HepG2 (cell line): Measurements from ENCODE around the gene VMA21. TPM values are rescaled to one million over a fixed set of nuclear protein-coding genes. Genes with fewer than 3 reads are reported as not detected.

Experiments
- ATAC-seq: fragments of 200-7000 bp; cut with Tn5 transposase; 3 replicates; pipeline ENCODE4 v1.9.1; 2020; ENCODE audit warnings: mild to moderate bottlenecking, moderate library complexity
- BruUV-seq: library from RNA; stranded (reverse); fragments of 400-500 nt; replicated peaks from 2 replicates; lab custom pipeline; 2021; lab: Mats Ljungman, UMichigan
- CTCF ChIA-PET: fragments of 300-600 bp; formaldehyde crosslinking; extraction: SDS; loops from one replicate; lab custom pipeline; 2021; ENCODE audit warnings: low total read pairs, inconsistent platforms, low intra/inter-chr PET ratio; lab: Yijun Ruan, JAX
- POLR2A ChIA-PET: fragments of 350-600 bp; sonication (Branson Sonifier 250); formaldehyde crosslinking; loops from one replicate; lab custom pipeline; 2020; ENCODE audit warnings: antibody characterized with exemption, inconsistent platforms; lab: Yijun Ruan, JAX
- DNase-seq: peaks from one replicate; pipeline ENCODE4 v3.0.0-alpha.2; 2015; ENCODE audit warnings: low spot score
- FAIRE-seq: peaks from 3 replicates; lab custom pipeline; 2011; peaks lifted over from hg19 to GRCh38; lab: Jason Lieb, UNC
- H2AFZ ChIP-seq: one replicate; pipeline ENCODE4 v1.6.1; 2011; ENCODE audit warnings: low read length, inconsistent platforms
- H3K27ac ChIP-seq: fragments of 300-600 bp; 3 replicates; pipeline ENCODE4 v1.8.0; 2011; ENCODE audit warnings: mixed run types, mild to moderate bottlenecking, mixed read lengths, low read length, inconsistent platforms; ENCODE audit not compliant: insufficient read depth; ENCODE audit errors: extremely low read length
- H3K27me3 ChIP-seq, 2 experiments: fragments of 200-600 bp in 1 of 2; 2 replicates in 1 of 2; 3 replicates in 1 of 2; pipeline versions ENCODE4 v1.6.0 to v1.8.0; 2011; ENCODE audit warnings: low read length in 2 of 2, mild to moderate bottlenecking in 2 of 2, moderate library complexity in 2 of 2, inconsistent platforms in 1 of 2; ENCODE audit not compliant: insufficient read depth in 2 of 2, control insufficient read depth in 1 of 2
- H3K36me3 ChIP-seq, 2 experiments: fragments of 200-600 bp in 1 of 2; replicated peaks in 1 of 2; 2 replicates in 1 of 2; 3 replicates in 1 of 2; pipeline versions ENCODE4 v1.5.1 to v1.8.0; 2011; ENCODE audit warnings: low read length in 2 of 2, inconsistent platforms in 1 of 2; ENCODE audit not compliant: insufficient read depth in 2 of 2, control insufficient read depth in 1 of 2
- H3K4me1 ChIP-seq: 2 replicates; pipeline ENCODE4 v1.5.1; 2012; ENCODE audit warnings: low read length, inconsistent platforms; ENCODE audit not compliant: insufficient read depth
- H3K4me2 ChIP-seq: 2 replicates; pipeline ENCODE4 v1.6.0; 2011; ENCODE audit warnings: low read depth, low read length, inconsistent platforms
- H3K4me3 ChIP-seq, 3 experiments: fragments of 200-600 bp in 1 of 3; sonication (generic), shearing (Covaris generic) in 1 of 3; replicated peaks in 1 of 3; 2 replicates each; pipeline ENCODE4 v1.5.1; 2011 to 2016; ENCODE audit warnings: low read length in 3 of 3, inconsistent platforms in 2 of 3, low read depth in 2 of 3, mild to moderate bottlenecking in 2 of 3, control low read depth in 1 of 3, mixed read lengths in 1 of 3; ENCODE audit not compliant: insufficient read depth in 1 of 3
- H3K79me2 ChIP-seq: one replicate; pipeline ENCODE4 v1.6.1; 2011; ENCODE audit warnings: low read length, inconsistent platforms; ENCODE audit not compliant: insufficient read depth
- H3K9ac ChIP-seq: 2 replicates; pipeline ENCODE4 v1.6.0; 2011; ENCODE audit warnings: mild to moderate bottlenecking, low read depth, low read length, inconsistent platforms; ENCODE audit not compliant: insufficient read depth
- H3K9me3 ChIP-seq: 2 replicates; pipeline ENCODE4 v1.5.1; 2012; ENCODE audit warnings: mild to moderate bottlenecking, low read length
- H4K20me1 ChIP-seq: 2 replicates; pipeline ENCODE4 v1.6.0; 2011; ENCODE audit warnings: inconsistent platforms, mild to moderate bottlenecking, low read length, moderate library complexity; ENCODE audit not compliant: insufficient read depth
- AGO2 ChIP-seq: fragments of 200-400 bp; formaldehyde crosslinking; optimal IDR thresholded peaks from 2 replicates; pipeline ENCODE3; 2017; ENCODE audit warnings: mild to moderate bottlenecking, low read depth, low read length, moderate library complexity
- ARID3A ChIP-seq: IDR thresholded peaks from 2 replicates; pipeline ENCODE4 v1.6.1; 2012; ENCODE audit warnings: low read depth, low read length, improper control_type of control experiment
- CBX2 ChIP-seq, 2 experiments: fragments of 200-600 bp in 1 of 2; sonication (generic); formaldehyde crosslinking in 1 of 2; IDR thresholded peaks; 2 replicates each; pipeline versions ENCODE4 v1.7.0 to v1.8.1; 2018 to 2022; ENCODE audit warnings: low read depth in 2 of 2, low read length in 1 of 2, mild to moderate bottlenecking in 1 of 2, missing genetic modification reagents in 1 of 2
- DR1 ChIP-seq: sonication (generic); formaldehyde crosslinking; IDR thresholded peaks from 2 replicates; pipeline ENCODE4 v1.8.0; 2021; ENCODE audit warnings: mild to moderate bottlenecking, missing genetic modification reagents, inconsistent platforms
- FOXC1 ChIP-seq: sonication (generic); formaldehyde crosslinking; IDR thresholded peaks from 2 replicates; pipeline ENCODE4 v1.8.0; 2022; ENCODE audit warnings: mild to moderate bottlenecking, missing genetic modification reagents, borderline replicate concordance
- HOXA9 ChIP-seq: sonication (generic); formaldehyde crosslinking; IDR thresholded peaks from 2 replicates; pipeline ENCODE4 v1.8.1; 2022; ENCODE audit warnings: missing genetic modification reagents, mild to moderate bottlenecking, moderate library complexity, borderline replicate concordance
- MAFK ChIP-seq, 2 experiments: IDR thresholded peaks in 1 of 2; conservative IDR thresholded peaks in 1 of 2; 2 replicates each; pipeline ENCODE4 v1.6.1; 2011; ENCODE audit warnings: improper control_type of control experiment in 2 of 2, low read length in 2 of 2
- NFIB ChIP-seq: sonication (generic); formaldehyde crosslinking; IDR thresholded peaks from 2 replicates; pipeline ENCODE4 v1.9.0; 2021; ENCODE audit warnings: missing genetic modification reagents, mild to moderate bottlenecking, borderline replicate concordance
- PCBP1 ChIP-seq: fragments of 200-400 bp; formaldehyde crosslinking; IDR thresholded peaks from 2 replicates; pipeline ENCODE4 v1.6.1; 2017; ENCODE audit warnings: mild to moderate bottlenecking, low read depth, low read length, borderline replicate concordance
- ZFP1 ChIP-seq: IDR thresholded peaks from 2 replicates; pipeline ENCODE4 v1.6.1; 2016
- ZFP36 ChIP-seq: fragments of 150-350 bp; IDR thresholded peaks from 2 replicates; pipeline ENCODE4 v1.6.1; 2018; ENCODE audit warnings: borderline replicate concordance, low read length, low read depth; ENCODE audit not compliant: partially characterized antibody
- ZNF446 ChIP-seq: sonication (generic); formaldehyde crosslinking; IDR thresholded peaks from 2 replicates; pipeline ENCODE4 v1.5.0; 2020; ENCODE audit warnings: mild to moderate bottlenecking, missing genetic modification reagents
- WGBS: methylation state at CpG from one replicate; pipeline ENCODE4 v1.1.6; 2017; ENCODE audit warnings: low lambda C conversion rate; 5-methylcytosine and 5-hydroxymethylcytosine counted together
- in situ Hi-C: cut with HindIII; loops from 2 replicates; pipeline ENCODE4 v1.10.0; 2017; ENCODE audit warnings: low pct_unique_long_range_greater_than_20kb; ENCODE audit not compliant: extremely low pct_ligation_motif_present
- intact Hi-C: fragments of 100-400 bp; cut with micrococcal nuclease; formaldehyde crosslinking; loops from one replicate; pipeline ENCODE4 v1.10.0; 2022; ENCODE audit not compliant: unreplicated experiment
- polyA plus RNA-seq, 8 experiments: library from polyadenylated mRNA; depleted of rRNA in 3 of 8; stranded (reverse) in 7 of 8; unstranded in 1 of 8; fragments of >200 nt; fragmentation: Illumina TruSeq in 4 of 8; extraction: Trizol in 4 of 8; gene quantifications; 2 replicates each; pipeline versions ENCODE4 v1.2.1 to v1.2.3, GENCODE V29; 2011 to 2016; ENCODE audit warnings: low read depth in 4 of 8, missing spikeins in 1 of 8, mixed read lengths in 1 of 8; ENCODE audit not compliant: insufficient read depth in 1 of 8
- total RNA-seq, 5 experiments: library from RNA; depleted of rRNA; stranded (reverse); fragments of >200 nt; fragmentation: Illumina TruSeq; extraction: Trizol; gene quantifications; 2 replicates each; pipeline ENCODE4 v1.2.3, GENCODE V29; 2016; ENCODE audit warnings: low read depth in 1 of 5
- TF ChIP-seq, protein P1 (sequence below): sonication (generic); formaldehyde crosslinking; IDR thresholded peaks from 2 replicates; pipeline ENCODE4 v1.5.0; 2020; ENCODE audit warnings: missing genetic modification reagents

The VMA21 gene
- total and polyA plus RNA-seq, 2 of the 13 experiments (the other 11 are each of a cell fraction or from before 2014, with no cell fraction given), result 20.9 to 42.4 TPM

DNA sequence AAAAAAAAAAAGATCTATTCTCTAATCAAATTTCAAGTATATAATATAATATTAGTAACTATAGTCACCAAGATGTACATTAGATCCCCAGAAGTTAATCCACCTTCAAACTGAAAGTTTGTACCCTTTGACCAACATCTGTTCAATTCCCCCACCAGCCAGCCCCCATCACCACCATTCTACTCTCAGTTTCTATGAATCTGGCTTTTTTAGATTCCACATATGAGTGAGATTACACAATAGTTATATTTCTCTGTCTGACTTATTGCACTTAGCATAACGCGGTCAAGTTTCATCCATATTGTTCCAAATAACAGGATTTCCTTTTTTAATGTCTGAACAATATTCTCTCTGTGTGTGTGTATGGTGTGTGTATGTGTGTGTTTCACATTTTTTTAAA is 33.7 kb upstream of the VMA21 start:
- CTCF ChIA-PET, result no interaction called here
- BruUV-seq, result no TSS peak
- in situ Hi-C loops, result loop anchor here (25.0 kb wide), 1 partner anchor 201 kb away; no protein-coding TSS in a partner anchor
- Histone ChIP-seq H2AFZ (no peak overlapping the region), H3K4me1 (no peaks in the 10 kb centered on the region), H4K20me1 (no peaks in the 10 kb centered on the region), H3K9ac (no peak overlapping the region), H3K4me2 (no peak overlapping the region), H3K27ac (no peak overlapping the region), H3K36me3 (no peaks in the 10 kb centered on the region), H3K4me3 (no peak overlapping the region), H3K9me3 (no peaks in the 10 kb centered on the region), H3K79me2 (no peaks in the 10 kb centered on the region), H3K27me3 (no peaks in the 10 kb centered on the region; a peak in 1 of 5 replicates)
- POLR2A ChIA-PET, result no interaction called here
- ATAC-seq, result no peak
- no peak for FAIRE-seq
- 0% methylated on average over 2 of the region's 2 CpGs for WGBS
- intact Hi-C loops, result no loop called here
- TF ChIP-seq DR1 (CRISPR knock-in tag), result no peak
- TF ChIP-seq CBX2 (IDR thresholded peaks at IDR 0.05; ENCODE audit: low read depth, low read length), result no peak
- TF ChIP-seq CBX2 (CRISPR knock-in tag; IDR thresholded peaks at IDR 0.05; ENCODE audit: low read depth), result no peak
- no peak for TF ChIP-seq HOXA9 (CRISPR knock-in tag)
- TF ChIP-seq ZNF446 (CRISPR knock-in tag), result no peak
- no peak for TF ChIP-seq FOXC1 (CRISPR knock-in tag)
- TF ChIP-seq ZFP36, result no peak
- DNase-seq, result no peak

DNA sequence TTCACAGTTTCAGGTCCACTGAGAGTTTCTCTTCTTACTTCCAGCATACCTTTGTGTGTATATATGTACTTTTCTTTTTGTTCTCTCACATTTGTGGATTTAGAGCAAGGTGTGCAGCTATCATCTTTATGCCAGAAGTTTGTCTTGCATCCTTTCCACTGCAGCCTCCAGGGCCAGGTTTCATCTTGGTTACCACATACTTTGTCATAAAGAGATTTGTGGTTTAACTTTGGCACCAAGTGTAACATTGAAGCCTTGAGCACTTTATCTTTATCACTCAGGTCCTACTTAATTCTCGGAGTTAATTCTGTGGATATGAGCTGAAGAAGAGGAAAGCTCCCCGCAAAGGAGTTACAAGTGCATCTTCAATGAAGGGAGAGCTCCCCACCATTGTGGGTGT is 31.4 kb upstream of the VMA21 start:
- Histone ChIP-seq H3K9me3 (no peaks in the 10 kb centered on the region), H2AFZ (no peak overlapping the region), H3K27me3 (no peaks in the 10 kb centered on the region; a peak in 1 of 5 replicates), H4K20me1 (no peaks in the 10 kb centered on the region), H3K4me1 (no peaks in the 10 kb centered on the region), H3K27ac (no peak overlapping the region), H3K36me3 (no peaks in the 10 kb centered on the region), H3K79me2 (no peaks in the 10 kb centered on the region), H3K9ac (no peak overlapping the region), H3K4me2 (no peak overlapping the region), H3K4me3 (no peak overlapping the region)
- in situ Hi-C loops, result loop anchor here (25.0 kb wide), 1 partner anchor 203 kb away; no protein-coding TSS in a partner anchor
- ChIA-PET POLR2A (no interaction called here), CTCF (no interaction called here)
- FAIRE-seq (no peak), DNase-seq (no peak), ATAC-seq (no peak)
- intact Hi-C loops, result no loop called here
- WGBS, result 0% methylated on average over 2 of the region's 2 CpGs
- BruUV-seq, result no TSS peak
- TF ChIP-seq ARID3A (no peak), NFIB (no peak), ZFP1 (CRISPR knock-in tag) (no peak), MAFK (conservative IDR thresholded peaks at IDR 0.05 in 1 of 2, IDR thresholded peaks at IDR 0.05 in 1 of 2; ENCODE audit: low read length in 2 of 2) (no peak), AGO2 (no peak), PCBP1 (no peak)
- TF ChIP-seq, protein P1, sequence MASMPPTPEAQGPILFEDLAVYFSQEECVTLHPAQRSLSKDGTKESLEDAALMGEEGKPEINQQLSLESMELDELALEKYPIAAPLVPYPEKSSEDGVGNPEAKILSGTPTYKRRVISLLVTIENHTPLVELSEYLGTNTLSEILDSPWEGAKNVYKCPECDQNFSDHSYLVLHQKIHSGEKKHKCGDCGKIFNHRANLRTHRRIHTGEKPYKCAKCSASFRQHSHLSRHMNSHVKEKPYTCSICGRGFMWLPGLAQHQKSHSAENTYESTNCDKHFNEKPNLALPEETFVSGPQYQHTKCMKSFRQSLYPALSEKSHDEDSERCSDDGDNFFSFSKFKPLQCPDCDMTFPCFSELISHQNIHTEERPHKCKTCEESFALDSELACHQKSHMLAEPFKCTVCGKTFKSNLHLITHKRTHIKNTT (CRISPR knock-in tag), result no peak
